Measurements from ENCODE around the gene MED20. TPM values are rescaled to one million over a fixed set of nuclear protein-coding genes. Genes with fewer than 3 reads are reported as not detected.
A peak's percentile ranks its signal among the peaks of the same experiment; 100 is the strongest.

The MED20 gene
- total and polyA plus RNA-seq, 2 of the 8 experiments (the other 6 are each of a cell fraction or from before 2014, with no cell fraction given), result 38.7 to 51.8 TPM

DNA sequence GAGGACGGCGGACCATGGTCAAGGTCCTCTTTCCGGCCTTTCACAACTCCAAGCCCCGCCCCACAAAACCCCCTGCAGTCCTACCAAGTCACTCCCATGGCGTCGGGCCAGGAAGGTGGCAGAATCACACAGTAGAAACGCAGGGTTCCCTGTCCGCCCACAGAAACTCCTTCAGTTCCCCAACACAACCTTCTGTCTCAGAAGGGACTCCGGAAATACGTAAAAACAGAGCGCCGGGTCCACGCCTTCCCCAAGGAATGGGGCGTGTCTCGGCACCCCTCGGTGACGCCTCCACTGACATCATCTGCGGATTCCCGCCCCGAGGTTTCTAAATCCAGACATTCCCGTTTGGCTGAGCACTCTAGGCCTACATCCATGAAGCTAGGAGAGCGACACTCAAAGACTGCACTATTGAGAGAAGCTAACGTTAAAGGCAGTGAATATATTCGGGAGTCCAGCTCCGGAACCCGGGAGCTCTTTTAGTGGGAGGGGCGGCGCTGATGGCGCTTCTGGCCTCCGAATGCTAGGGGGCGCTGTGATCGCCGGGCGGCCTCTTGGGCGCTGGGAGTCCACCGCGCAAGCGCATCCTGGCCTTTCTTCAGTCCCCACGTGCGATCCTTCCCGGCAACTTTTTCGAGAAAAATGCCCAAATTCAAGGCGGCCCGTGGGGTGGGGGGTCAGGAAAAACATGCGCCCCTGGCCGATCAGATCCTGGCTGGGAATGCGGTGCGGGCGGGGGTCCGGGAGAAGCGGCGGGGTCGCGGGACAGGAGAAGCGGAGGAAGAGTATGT is at the start of gene MED20, which contains the start of gene BYSL (continued):
- TF ChIP-seq KDM1A (IDR thresholded peaks at IDR 0.05; ENCODE audit: borderline replicate concordance, low read length), result no peak
- TF ChIP-seq SP2 (IDR thresholded peaks at IDR 0.05; ENCODE audit: low read length), result peak; percentile 77
- TF ChIP-seq KDM5A (IDR thresholded peaks at IDR 0.05; ENCODE audit: low read length), result peak; percentile 77
- no peak for TF ChIP-seq ZNF274 (IDR thresholded peaks at IDR 0.05; ENCODE audit: borderline replicate concordance, extremely low read depth, low read length)
- peak; percentile 94 for TF ChIP-seq PHF8 (conservative IDR thresholded peaks at IDR 0.05; ENCODE audit: low read depth, low read length)
- TF ChIP-seq, protein P1, sequence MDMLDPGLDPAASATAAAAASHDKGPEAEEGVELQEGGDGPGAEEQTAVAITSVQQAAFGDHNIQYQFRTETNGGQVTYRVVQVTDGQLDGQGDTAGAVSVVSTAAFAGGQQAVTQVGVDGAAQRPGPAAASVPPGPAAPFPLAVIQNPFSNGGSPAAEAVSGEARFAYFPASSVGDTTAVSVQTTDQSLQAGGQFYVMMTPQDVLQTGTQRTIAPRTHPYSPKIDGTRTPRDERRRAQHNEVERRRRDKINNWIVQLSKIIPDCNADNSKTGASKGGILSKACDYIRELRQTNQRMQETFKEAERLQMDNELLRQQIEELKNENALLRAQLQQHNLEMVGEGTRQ (IDR thresholded peaks at IDR 0.05; ENCODE audit: low read length), result no peak
- TF ChIP-seq NRF1 (IDR thresholded peaks at IDR 0.05; ENCODE audit: low read depth, low read length), result peak; percentile 70
- TF ChIP-seq NANOG (IDR thresholded peaks at IDR 0.05; ENCODE audit: insufficient read depth, low read depth, low read length, poor library complexity, severe bottlenecking), result no peak
- TF ChIP-seq EZH2 (IDR thresholded peaks at IDR 0.05; ENCODE audit: low read depth, low read length, severe bottlenecking), result no peak
- peak; percentile 5; the same call in 1 of the 2 replicates for TF ChIP-seq YY1 (IDR thresholded peaks at IDR 0.05; ENCODE audit: low read depth, low read length)
- TF ChIP-seq, protein P2, sequence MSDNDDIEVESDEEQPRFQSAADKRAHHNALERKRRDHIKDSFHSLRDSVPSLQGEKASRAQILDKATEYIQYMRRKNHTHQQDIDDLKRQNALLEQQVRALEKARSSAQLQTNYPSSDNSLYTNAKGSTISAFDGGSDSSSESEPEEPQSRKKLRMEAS (IDR thresholded peaks at IDR 0.05), result peak; percentile 87
- no peak for TF ChIP-seq SAP30 (IDR thresholded peaks at IDR 0.05; ENCODE audit: insufficient read depth, insufficient replicate concordance, low read length)
- peak; percentile 87; the same call in 1 of the 2 replicates for TF ChIP-seq RBBP5 (IDR thresholded peaks at IDR 0.05; ENCODE audit: borderline replicate concordance, low read depth, low read length)
- TF ChIP-seq JUN (IDR thresholded peaks at IDR 0.05; ENCODE audit: low read depth, low read length), result no peak
- TF ChIP-seq EP300 (IDR thresholded peaks at IDR 0.05; ENCODE audit: borderline replicate concordance in 1 of 2, low read depth in 2 of 2, low read length in 2 of 2), result no peak
- TF ChIP-seq TBP (IDR thresholded peaks at IDR 0.05; ENCODE audit: low read depth, low read length), result peak; percentile 79
- no peak for TF ChIP-seq SUZ12 (IDR thresholded peaks at IDR 0.05; ENCODE audit: low read length)
- peak; percentile 64 to 80; a peak in 2 of 3 replicates for TF ChIP-seq POLR2A (IDR thresholded peaks at IDR 0.05; ENCODE audit: control extremely low read depth in 1 of 2, low read depth in 2 of 2, low read length in 2 of 2)
- no peak for TF ChIP-seq BACH1 (IDR thresholded peaks at IDR 0.05; ENCODE audit: low read length)
- TF ChIP-seq ASH2L (IDR thresholded peaks at IDR 0.05; ENCODE audit: low read length), result peak; percentile 86
- peak; percentile 8 to 29; a peak in 1 of 4 replicates for TF ChIP-seq HDAC2 (IDR thresholded peaks at IDR 0.05; ENCODE audit: borderline replicate concordance in 1 of 2, low read depth in 2 of 2, low read length in 2 of 2)
- TF ChIP-seq FOSL1 (IDR thresholded peaks at IDR 0.05; ENCODE audit: insufficient read depth, low read depth, low read length), result no peak
- no peak for TF ChIP-seq SIRT6 (IDR thresholded peaks at IDR 0.05; ENCODE audit: low read length)
